Colonic mucosa (tissue), 4 donors: ENCODE results near the gene BACE1. TPM values are rescaled to one million over a fixed set of nuclear protein-coding genes. Genes with fewer than 3 reads are reported as not detected.

ENCODE experiments used
- DNase-seq: peaks from one replicate; pipeline ENCODE4 v3.0.0-alpha.2; 2020
- H3K27ac ChIP-seq: fragments of 200-600 bp; one replicate; pipeline ENCODE4 v1.8.0; 2021
- H3K27me3 ChIP-seq: fragments of 200-600 bp; one replicate; pipeline ENCODE4 v1.8.0; 2021
- H3K36me3 ChIP-seq: fragments of 200-600 bp; one replicate; pipeline ENCODE4 v1.8.0; 2021
- H3K4me1 ChIP-seq: fragments of 200-600 bp; one replicate; pipeline ENCODE4 v1.8.0; 2021; ENCODE audit warnings: mild to moderate bottlenecking
- H3K4me3 ChIP-seq: fragments of 200-600 bp; one replicate; pipeline ENCODE4 v1.8.0; 2021
- H3K9ac ChIP-seq, 2 donors: one replicate each; pipeline ENCODE4 v1.7.0; 2013; ENCODE audit warnings: control low read depth in 2 of 2, low read depth in 2 of 2, low read length in 2 of 2
- H3K9me3 ChIP-seq: fragments of 200-600 bp; one replicate; pipeline ENCODE4 v1.8.0; 2021
- intact Hi-C: fragments of 100-400 bp; cut with DNase I; formaldehyde crosslinking; loops from one replicate; pipeline ENCODE4 v1.14.1; 2022
- total RNA-seq, 2 donors: library from RNA; stranded (reverse); fragmentation: NEBNext Ultra II Directional in 1 of 2; extraction: Animal tissue kit (Norgen Biotek cat#: 25700) in 1 of 2; gene quantifications; one replicate each; pipeline ENCODE4 v1.2.1, GENCODE V29; 2021
- TF ChIP-seq, protein P1 (sequence below): fragments of 200-600 bp; IDR thresholded peaks from one replicate; pipeline ENCODE4 v1.8.0; 2022; ENCODE audit warnings: antibody characterized with exemption, mild to moderate bottlenecking
- donor health status: healthy.
- donor health status: DM: no; HTN: no; CAD: no.
- donor health status: DM: no; HTN: no; CAD: no.

Gene BACE1
- total RNA-seq, 2 donors from 2014 or later: 11.1 to 11.5 TPM

GRCh38 chr11:117259417-117259816, 56.6 kb downstream of the BACE1 start:
- Histone ChIP-seq H3K9ac (no peak overlapping the region), H3K9me3 (no peaks in the 10 kb centered on the region), H3K4me3 (no peak overlapping the region), H3K27ac (no peak overlapping the region), H3K27me3 (no peaks in the 10 kb centered on the region), H3K36me3 (no peaks in the 10 kb centered on the region), H3K4me1 (no peaks in the 10 kb centered on the region)
- TF ChIP-seq, protein P1, sequence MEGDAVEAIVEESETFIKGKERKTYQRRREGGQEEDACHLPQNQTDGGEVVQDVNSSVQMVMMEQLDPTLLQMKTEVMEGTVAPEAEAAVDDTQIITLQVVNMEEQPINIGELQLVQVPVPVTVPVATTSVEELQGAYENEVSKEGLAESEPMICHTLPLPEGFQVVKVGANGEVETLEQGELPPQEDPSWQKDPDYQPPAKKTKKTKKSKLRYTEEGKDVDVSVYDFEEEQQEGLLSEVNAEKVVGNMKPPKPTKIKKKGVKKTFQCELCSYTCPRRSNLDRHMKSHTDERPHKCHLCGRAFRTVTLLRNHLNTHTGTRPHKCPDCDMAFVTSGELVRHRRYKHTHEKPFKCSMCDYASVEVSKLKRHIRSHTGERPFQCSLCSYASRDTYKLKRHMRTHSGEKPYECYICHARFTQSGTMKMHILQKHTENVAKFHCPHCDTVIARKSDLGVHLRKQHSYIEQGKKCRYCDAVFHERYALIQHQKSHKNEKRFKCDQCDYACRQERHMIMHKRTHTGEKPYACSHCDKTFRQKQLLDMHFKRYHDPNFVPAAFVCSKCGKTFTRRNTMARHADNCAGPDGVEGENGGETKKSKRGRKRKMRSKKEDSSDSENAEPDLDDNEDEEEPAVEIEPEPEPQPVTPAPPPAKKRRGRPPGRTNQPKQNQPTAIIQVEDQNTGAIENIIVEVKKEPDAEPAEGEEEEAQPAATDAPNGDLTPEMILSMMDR: no peak
- intact Hi-C loops: no loop called here
- no peak for DNase-seq

DNA sequence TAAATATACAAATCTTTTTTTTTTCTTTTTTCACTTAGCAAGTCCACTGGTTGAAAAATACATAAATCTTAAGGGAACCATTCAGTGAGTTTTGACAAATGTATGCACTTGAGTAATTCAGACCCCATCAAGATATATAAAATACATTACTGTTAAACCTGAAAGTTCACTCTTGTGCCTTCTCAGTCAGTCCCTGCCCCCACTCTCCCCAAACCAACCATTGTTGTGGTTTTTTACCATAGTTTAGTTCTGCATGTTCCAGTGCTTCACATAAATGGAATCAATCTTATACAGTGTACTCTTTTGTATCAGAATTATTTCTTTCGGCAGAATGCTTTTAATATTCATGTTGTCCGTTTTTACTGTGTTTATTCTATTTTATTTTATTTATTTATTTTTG, 57.5 kb downstream of the BACE1 start:
- DNase-seq: no peak
- Histone ChIP-seq H3K4me1 (no peaks in the 10 kb centered on the region), H3K36me3 (no peaks in the 10 kb centered on the region), H3K27me3 (no peaks in the 10 kb centered on the region), H3K9me3 (no peaks in the 10 kb centered on the region), H3K27ac (no peak overlapping the region), H3K4me3 (no peak overlapping the region), H3K9ac (no peak overlapping the region)
- TF ChIP-seq, protein P1: no peak
- intact Hi-C loops: no loop called here

GRCh38 chr11:117256573-117256972, 59.5 kb downstream of the BACE1 start:
- Histone ChIP-seq H3K9ac (no peak overlapping the region), H3K36me3 (no peaks in the 10 kb centered on the region), H3K27me3 (no peaks in the 10 kb centered on the region), H3K4me3 (no peak overlapping the region), H3K4me1 (no peaks in the 10 kb centered on the region), H3K9me3 (no peaks in the 10 kb centered on the region), H3K27ac (no peak overlapping the region)
- no peak for DNase-seq
- TF ChIP-seq, protein P1: no peak
- intact Hi-C loops: no loop called here

DNA sequence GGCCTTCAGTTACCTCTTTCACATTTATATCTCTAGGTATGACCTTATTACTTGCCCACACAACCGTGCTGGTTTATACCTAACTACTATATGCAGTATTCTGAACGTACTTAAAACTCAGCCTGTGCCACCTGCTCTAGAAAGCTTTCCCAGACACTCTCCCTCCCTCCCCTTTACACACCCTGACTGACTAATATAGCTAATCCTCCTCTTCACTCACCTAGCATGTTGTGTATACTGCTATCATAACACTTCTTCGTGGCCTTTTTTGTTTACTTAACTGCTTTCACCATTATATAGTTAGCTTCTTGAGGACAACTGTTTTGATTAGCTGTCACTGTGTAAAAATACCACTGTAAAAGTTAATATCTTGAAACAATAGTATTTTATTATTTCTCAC, 60.1 kb downstream of the BACE1 start:
- Histone ChIP-seq H3K4me1 (no peaks in the 10 kb centered on the region), H3K4me3 (no peak overlapping the region), H3K9me3 (no peaks in the 10 kb centered on the region), H3K36me3 (no peaks in the 10 kb centered on the region), H3K9ac (no peak overlapping the region), H3K27me3 (no peaks in the 10 kb centered on the region), H3K27ac (no peak overlapping the region)
- intact Hi-C loops: no loop called here
- TF ChIP-seq, protein P1: no peak
- no peak for DNase-seq

DNA sequence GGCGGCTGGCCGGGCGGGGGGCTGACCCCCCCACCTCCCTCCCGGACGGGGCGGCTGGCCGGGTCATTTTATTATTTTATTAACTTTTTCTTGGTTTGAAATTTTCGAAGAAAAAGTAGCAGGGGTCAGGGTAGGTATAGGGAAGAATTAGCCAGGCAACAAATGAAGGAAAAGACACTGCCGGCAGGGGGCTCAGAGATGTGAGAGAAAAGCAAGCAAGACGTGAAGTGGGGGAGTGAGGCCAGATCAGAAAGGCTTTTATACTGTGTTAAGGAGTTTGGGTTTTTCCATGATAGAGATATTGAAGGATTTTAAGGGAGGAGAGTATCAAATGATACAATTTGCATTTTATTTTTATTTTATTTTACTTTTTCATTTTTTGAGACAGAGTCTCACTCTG, 64.5 kb downstream of the BACE1 start:
- Histone ChIP-seq H3K27me3 (no peaks in the 10 kb centered on the region), H3K27ac (no peak overlapping the region), H3K9me3 (no peaks in the 10 kb centered on the region), H3K9ac (no peak overlapping the region), H3K4me1 (no peaks in the 10 kb centered on the region), H3K36me3 (no peaks in the 10 kb centered on the region), H3K4me3 (no peak overlapping the region)
- TF ChIP-seq, protein P1: no peak
- intact Hi-C loops: no loop called here
- no peak for DNase-seq

DNA sequence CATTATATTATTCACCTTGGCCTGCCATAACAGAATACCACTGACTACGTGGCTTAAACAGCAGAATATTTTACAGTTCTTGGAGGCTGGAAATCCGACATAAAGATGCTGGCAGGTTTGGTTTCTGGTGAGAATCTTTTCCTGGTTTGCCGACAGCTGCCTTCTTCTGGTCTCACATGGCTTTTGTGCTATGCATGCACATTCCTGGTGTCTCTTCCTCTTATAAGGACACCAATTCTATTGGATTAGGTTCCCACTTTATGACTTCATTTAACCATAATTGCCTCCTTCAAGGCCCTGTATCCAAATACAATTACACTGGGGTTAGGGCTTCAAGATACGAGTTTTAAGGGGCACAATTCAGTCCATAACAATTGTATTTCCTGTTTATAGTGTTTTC, 66.5 kb downstream of the BACE1 start:
- no peak overlapping the region for H3K4me3 ChIP-seq
- intact Hi-C loops: no loop called here
- no peak overlapping the region for H3K9ac ChIP-seq
- DNase-seq: no peak
- peaks cover 10% of the 10 kb centered on the region for H3K36me3 ChIP-seq
- H3K4me1 ChIP-seq: no peaks in the 10 kb centered on the region
- TF ChIP-seq, protein P1: no peak
- no peaks in the 10 kb centered on the region for H3K27me3 ChIP-seq
- no peak overlapping the region for H3K27ac ChIP-seq
- no peaks in the 10 kb centered on the region for H3K9me3 ChIP-seq
